Fibroblast of villous mesenchyme (primary cell): ENCODE data around the gene PLPP6. TPM values are rescaled to one million over a fixed set of nuclear protein-coding genes. Genes with fewer than 3 reads are reported as not detected.

ENCODE experiments used
- DNase-seq: peaks from one replicate; pipeline ENCODE4 v3.0.0-alpha.2; 2010; ENCODE audit warnings: low read depth
- H3K4me3 ChIP-seq: 2 replicates; pipeline ENCODE4 v1.5.1; 2011; ENCODE audit warnings: low read depth, mild to moderate bottlenecking, low read length
- CTCF ChIP-seq: IDR thresholded peaks from 2 replicates; pipeline ENCODE4 v1.5.1; 2012; ENCODE audit warnings: low read depth, mild to moderate bottlenecking, low read length; ENCODE audit not compliant: insufficient read depth
- total RNA-seq: library from RNA; depleted of rRNA; stranded (reverse); fragments of >200 nt; gene quantifications from 2 replicates; pipeline ENCODE4 v1.2.3, GENCODE V29; 2012

PLPP6 gene
- total RNA-seq, 1 donor: 8.2 TPM

GRCh38 chr9:4679268-4680172 is 17.4 kb downstream of the PLPP6 start, which contains the start of gene CDC37L1:
Gene CDC37L1, plus strand, starts transcription at chr9:4679569. Its CDS starts 199 bp downstream, at chr9:4679768.
- H3K4me3 ChIP-seq: peak within 1 kb of the TSS; percentile 90
- peak; percentile 63 for TF ChIP-seq CTCF
- peak; percentile 96 for DNase-seq

- DNase-seq: peak; percentile 32
- no peak for TF ChIP-seq CTCF
- peak overlapping the region; percentile 90 for H3K4me3 ChIP-seq
Measured at GRCh38 chr9:4680173-4680525, 18.1 kb downstream of the PLPP6 start.

GRCh38 chr9:4680750-4681149 is 18.7 kb downstream of the PLPP6 start:
- TF ChIP-seq CTCF: no peak
- peak; percentile 52 for DNase-seq
- peak overlapping the region; percentile 90 for H3K4me3 ChIP-seq

GRCh38 chr9:4684820-4685219 is 22.7 kb downstream of the PLPP6 start:
- no peak for DNase-seq
- TF ChIP-seq CTCF: no peak

GRCh38 chr9:4686112-4686511 is 24.0 kb downstream of the PLPP6 start:
- peak; percentile 30 for DNase-seq
- no peak overlapping the region for H3K4me3 ChIP-seq
- no peak for TF ChIP-seq CTCF

More at GRCh38 chr9:4684820-4685219, 22.7 kb downstream of the PLPP6 start:
- no peak overlapping the region for H3K4me3 ChIP-seq

GRCh38 chr9:4686584-4686983 is 24.5 kb downstream of the PLPP6 start:
- no peak for DNase-seq
- H3K4me3 ChIP-seq: no peak overlapping the region
- no peak for TF ChIP-seq CTCF
